ENCODE results near the gene SIX3. TPM values are rescaled to one million over a fixed set of nuclear protein-coding genes. Genes with fewer than 3 reads are reported as not detected.

Gene SIX3
- total RNA-seq, 6 donors from 2014 or later, result not detected

- 19 to 20% methylated on average over 18 of the region's 18 CpGs for WGBS, 2 donors
- peaks cover 0 to 70% (median 29%) of the 10 kb centered on the region in 4 donors for H3K27me3 ChIP-seq
- H3K4me3 ChIP-seq, result no peak overlapping the region
- no peaks in the 10 kb centered on the region for H3K9me3 ChIP-seq
- DNase-seq (no peak), ATAC-seq (ENCODE audit: low FRiP score in 2 of 2) (no peak)
- TF ChIP-seq POLR2AphosphoS5 (IDR thresholded peaks at IDR 0.05) (no peak), POLR2A (IDR thresholded peaks at IDR 0.05) (no peak), CTCF (IDR thresholded peaks at IDR 0.05) (no peak), EP300 (IDR thresholded peaks at IDR 0.05) (no peak)
- no peak overlapping the region for H3K27ac ChIP-seq
- H3K36me3 ChIP-seq, result no peaks in the 10 kb centered on the region
- H3K4me1 ChIP-seq, result peaks cover 35 to 50% (median 39%) of the 10 kb centered on the region in 4 donors
Measured at GRCh38 chr2:44944952-44945612, 3.6 kb downstream of the SIX3 start.

DNA sequence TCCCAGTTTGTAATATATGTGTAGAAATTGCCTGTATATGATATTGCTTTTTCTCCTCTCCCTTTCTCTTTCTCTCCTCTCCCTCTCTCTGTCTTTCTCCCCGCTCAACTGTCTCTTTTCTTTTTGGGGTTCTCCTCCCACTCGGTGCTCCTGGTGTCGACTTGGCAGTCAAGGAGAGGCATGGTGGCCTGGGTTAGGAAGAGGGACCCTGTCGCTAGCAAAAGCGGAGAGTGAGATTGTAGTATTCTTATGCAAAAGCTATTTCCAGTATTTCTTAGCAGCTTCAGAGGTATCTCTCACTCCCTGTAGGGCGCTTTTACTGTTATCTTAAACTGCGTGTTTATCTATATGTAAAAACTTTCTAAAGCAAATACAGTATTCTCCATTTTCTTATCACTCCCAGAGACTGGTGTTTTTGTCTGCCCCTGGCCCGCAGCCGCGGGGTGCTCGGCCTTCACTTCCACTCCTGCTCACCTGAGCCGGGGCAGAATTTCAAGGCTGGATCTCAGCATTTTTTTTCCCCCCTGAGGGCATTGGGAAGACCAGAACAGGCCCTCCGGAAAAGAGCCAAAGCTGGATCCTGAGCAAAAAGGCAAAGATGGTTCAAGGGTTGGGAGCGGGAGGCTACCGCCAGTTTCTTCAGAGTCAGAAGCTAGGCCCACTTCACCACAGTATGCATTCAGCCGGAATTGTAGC lies 4.3 kb downstream of the SIX3 start:
- WGBS, 2 donors, result 45 to 51% methylated on average over 16 of the region's 16 CpGs
- Histone ChIP-seq H3K27me3 (peaks cover 0 to 63% (median 29%) of the 10 kb centered on the region in 4 donors), H3K36me3 (no peaks in the 10 kb centered on the region), H3K9me3 (no peaks in the 10 kb centered on the region), H3K4me1 (peaks cover 35 to 48% (median 39%) of the 10 kb centered on the region in 4 donors), H3K27ac (no peak overlapping the region), H3K4me3 (no peak overlapping the region)
- TF ChIP-seq POLR2A (IDR thresholded peaks at IDR 0.05) (no peak), EP300 (IDR thresholded peaks at IDR 0.05) (no peak), POLR2AphosphoS5 (IDR thresholded peaks at IDR 0.05) (no peak), CTCF (IDR thresholded peaks at IDR 0.05) (no peak)
- ATAC-seq (ENCODE audit: low FRiP score in 2 of 2), result no peak
- no peak for DNase-seq

DNA sequence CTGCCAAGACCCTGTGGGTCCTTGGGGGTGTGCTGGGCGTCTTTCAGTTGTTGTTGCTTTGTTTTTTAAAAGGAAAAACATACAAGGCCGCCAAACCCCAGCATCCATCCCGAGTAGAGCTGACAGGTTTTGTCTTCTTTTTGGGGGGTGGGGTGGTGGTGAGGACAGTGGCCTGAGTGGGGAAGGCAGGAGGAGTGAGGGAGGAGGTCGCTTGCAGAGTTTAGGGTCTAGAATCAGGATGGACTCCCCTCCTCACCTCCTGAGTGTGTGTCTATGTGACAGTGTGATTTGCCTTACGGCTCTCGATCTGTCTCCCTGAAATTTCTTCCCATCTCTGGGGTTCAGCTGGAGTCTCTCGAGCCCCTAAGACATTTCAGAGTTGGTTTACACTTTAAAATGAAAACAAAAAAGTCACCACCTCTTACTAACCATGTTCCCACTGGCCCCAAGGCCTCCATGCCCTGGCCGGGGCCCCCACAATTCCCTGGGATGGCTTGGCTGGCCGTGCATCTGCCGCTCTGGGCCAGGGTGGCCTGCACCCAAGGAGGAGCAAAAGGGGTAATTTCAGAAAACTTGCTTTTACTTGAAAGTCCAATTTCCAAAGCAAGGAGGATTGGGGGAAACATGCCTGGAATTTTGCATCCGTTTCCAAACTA lies 5.0 kb downstream of the SIX3 start:
- Histone ChIP-seq H3K36me3 (no peaks in the 10 kb centered on the region), H3K4me1 (peaks cover 28 to 41% (median 34%) of the 10 kb centered on the region in 4 donors), H3K27me3 (peaks cover 0 to 56% (median 25%) of the 10 kb centered on the region in 4 donors), H3K27ac (no peak overlapping the region), H3K4me3 (no peak overlapping the region), H3K9me3 (no peaks in the 10 kb centered on the region)
- TF ChIP-seq POLR2A (IDR thresholded peaks at IDR 0.05), result no peak
- no peak for TF ChIP-seq EP300 (IDR thresholded peaks at IDR 0.05)
- no peak for TF ChIP-seq POLR2AphosphoS5 (IDR thresholded peaks at IDR 0.05)
- TF ChIP-seq CTCF (IDR thresholded peaks at IDR 0.05), result no peak
- WGBS, 2 donors, result 55 to 65% methylated on average over 11 of the region's 11 CpGs
- DNase-seq (no peak), ATAC-seq (ENCODE audit: low FRiP score in 2 of 2) (no peak)

- H3K4me1 ChIP-seq, result peaks cover 25 to 40% (median 32%) of the 10 kb centered on the region in 4 donors
Measured at GRCh38 chr2:44947028-44947375, 5.5 kb downstream of the SIX3 start.

More at GRCh38 chr2:44947028-44947375, 5.5 kb downstream of the SIX3 start:
- H3K4me3 ChIP-seq, result no peak overlapping the region
- H3K27ac ChIP-seq, result no peak overlapping the region
- 86 to 91% methylated on average over 3 to 5 of the region's 5 CpGs for WGBS, 2 donors
- no peak for DNase-seq
- TF ChIP-seq EP300 (IDR thresholded peaks at IDR 0.05) (no peak), CTCF (IDR thresholded peaks at IDR 0.05) (no peak), POLR2A (IDR thresholded peaks at IDR 0.05) (no peak)
- peaks cover 0 to 55% (median 25%) of the 10 kb centered on the region in 4 donors for H3K27me3 ChIP-seq
- no peak for ATAC-seq (ENCODE audit: low FRiP score in 2 of 2)
- H3K9me3 ChIP-seq, result no peaks in the 10 kb centered on the region
- no peaks in the 10 kb centered on the region for H3K36me3 ChIP-seq
